ENCODE data around the gene ARFGEF3. TPM values are rescaled to one million over a fixed set of nuclear protein-coding genes. Genes with fewer than 3 reads are reported as not detected.

Gene ARFGEF3, protein sequence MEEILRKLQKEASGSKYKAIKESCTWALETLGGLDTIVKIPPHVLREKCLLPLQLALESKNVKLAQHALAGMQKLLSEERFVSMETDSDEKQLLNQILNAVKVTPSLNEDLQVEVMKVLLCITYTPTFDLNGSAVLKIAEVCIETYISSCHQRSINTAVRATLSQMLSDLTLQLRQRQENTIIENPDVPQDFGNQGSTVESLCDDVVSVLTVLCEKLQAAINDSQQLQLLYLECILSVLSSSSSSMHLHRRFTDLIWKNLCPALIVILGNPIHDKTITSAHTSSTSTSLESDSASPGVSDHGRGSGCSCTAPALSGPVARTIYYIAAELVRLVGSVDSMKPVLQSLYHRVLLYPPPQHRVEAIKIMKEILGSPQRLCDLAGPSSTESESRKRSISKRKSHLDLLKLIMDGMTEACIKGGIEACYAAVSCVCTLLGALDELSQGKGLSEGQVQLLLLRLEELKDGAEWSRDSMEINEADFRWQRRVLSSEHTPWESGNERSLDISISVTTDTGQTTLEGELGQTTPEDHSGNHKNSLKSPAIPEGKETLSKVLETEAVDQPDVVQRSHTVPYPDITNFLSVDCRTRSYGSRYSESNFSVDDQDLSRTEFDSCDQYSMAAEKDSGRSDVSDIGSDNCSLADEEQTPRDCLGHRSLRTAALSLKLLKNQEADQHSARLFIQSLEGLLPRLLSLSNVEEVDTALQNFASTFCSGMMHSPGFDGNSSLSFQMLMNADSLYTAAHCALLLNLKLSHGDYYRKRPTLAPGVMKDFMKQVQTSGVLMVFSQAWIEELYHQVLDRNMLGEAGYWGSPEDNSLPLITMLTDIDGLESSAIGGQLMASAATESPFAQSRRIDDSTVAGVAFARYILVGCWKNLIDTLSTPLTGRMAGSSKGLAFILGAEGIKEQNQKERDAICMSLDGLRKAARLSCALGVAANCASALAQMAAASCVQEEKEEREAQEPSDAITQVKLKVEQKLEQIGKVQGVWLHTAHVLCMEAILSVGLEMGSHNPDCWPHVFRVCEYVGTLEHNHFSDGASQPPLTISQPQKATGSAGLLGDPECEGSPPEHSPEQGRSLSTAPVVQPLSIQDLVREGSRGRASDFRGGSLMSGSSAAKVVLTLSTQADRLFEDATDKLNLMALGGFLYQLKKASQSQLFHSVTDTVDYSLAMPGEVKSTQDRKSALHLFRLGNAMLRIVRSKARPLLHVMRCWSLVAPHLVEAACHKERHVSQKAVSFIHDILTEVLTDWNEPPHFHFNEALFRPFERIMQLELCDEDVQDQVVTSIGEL (N-terminal part only)
- 0.40 to 0.66 TPM (median 0.54 TPM) in 5 replicates for total RNA-seq (2022; extraction: Qiagen RNA extraction)

DNA sequence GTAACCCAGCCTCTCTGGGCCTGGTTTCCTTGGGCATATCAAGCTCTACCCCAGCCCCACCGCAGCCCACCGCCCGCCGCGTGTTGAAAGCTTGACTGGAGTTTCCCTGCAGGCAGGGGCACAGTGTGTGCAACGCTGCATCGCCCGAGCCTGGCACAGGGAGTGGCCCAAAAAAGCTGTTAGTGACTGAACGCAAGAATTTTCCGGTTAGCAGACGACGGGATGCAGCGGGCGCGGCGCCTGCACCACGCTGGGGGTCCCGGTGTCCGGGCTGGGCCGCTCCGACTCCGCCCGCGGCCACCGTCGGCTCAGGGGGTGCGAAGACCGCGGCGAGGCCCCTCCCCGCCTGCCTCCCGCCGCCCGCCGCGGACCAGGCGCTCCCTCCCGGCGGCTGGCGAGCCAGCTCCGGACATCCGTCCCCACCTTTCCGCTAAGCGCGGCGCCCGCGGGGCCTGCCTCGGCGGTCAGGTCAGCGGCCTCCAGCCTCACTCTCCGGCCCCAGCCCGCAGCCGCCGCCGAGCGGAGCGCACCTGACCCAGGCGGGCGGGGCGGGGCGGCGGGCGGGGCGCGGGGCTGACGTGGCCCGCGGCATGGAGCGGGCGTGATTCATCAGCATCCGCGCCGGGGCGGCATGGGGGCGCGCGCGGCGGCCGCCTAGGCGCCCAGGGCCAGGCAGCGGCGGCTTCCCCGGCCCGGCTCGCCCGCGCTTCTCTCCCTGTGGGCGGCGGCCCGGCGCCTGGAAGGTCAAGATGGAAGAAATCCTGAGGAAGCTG is at the start of gene ARFGEF3:
Gene ARFGEF3 (plus strand): TSS at position 602 of the 773 bp plus-strand sequence. CDS start 148 bp downstream, at position 750.

DNA sequence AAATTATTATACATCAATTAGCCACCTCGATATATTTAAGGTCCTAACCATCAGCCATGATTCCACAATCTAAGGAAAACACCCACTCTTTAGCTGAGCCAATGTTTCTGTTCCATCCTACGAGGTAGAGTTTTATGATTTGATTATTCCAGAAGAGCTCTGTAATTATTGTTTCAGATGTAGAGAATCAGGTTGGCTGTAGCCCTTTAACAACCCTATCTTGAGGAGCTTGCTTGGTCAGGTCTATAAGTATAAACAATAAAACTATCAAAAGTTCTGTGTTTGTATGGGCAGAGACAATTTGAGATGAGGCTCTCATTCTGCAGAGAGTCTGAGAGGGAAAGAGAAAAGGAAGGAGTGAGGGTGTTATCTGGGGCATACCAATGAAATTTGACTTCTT is 56.7 kb downstream of the ARFGEF3 start, which contains the start of gene PBOV1:
Gene PBOV1 (minus strand): TSS at position 43 of the 400 bp plus-strand sequence. CDS start 96 bp downstream, outside the sequence.

DNA sequence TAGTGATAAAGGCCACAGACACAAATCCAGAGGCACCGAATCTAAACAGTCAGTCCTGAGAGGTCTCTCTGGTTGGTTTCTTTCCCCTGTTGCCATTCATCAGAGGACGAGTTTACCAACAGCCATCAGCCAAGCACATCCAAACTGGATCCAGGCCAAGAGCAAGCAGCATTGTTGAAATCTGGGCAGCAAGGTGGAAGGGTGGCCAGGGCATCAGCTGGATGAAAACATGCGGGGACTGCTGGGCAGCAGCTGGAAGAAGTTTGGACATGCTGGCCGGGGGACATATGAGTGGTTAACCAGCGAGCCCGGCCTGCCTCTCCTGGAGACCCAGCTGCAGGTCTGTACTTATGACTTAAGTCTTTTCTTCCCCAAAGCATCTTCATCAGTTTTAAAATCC is 216.1 kb downstream of the ARFGEF3 start, which contains the start of gene SMIM28:
Gene SMIM28 (plus strand): TSS at position 62 of the 400 bp plus-strand sequence. CDS start 168 bp downstream, at position 230.

Other genes starting within 250 kb of the ARFGEF3 start
- gene PERP, start 54.5 kb upstream of the ARFGEF3 start, total RNA-seq (2022; extraction: Qiagen RNA extraction), result 70.0 to 78.4 TPM (median 74.4 TPM) in 5 replicates
- not detected in 5 replicates for gene PBOV1, start 56.6 kb downstream of the ARFGEF3 start, total RNA-seq (2022; extraction: Qiagen RNA extraction)
- not detected in 5 replicates for gene SMIM28, start 216.0 kb downstream of the ARFGEF3 start, total RNA-seq (2022; extraction: Qiagen RNA extraction)
- 17.7 to 31.7 TPM (median 28.9 TPM) in 5 replicates for gene HEBP2, start 242.3 kb downstream of the ARFGEF3 start, total RNA-seq (2022; extraction: Qiagen RNA extraction)